Endothelial cell of umbilical vein (primary cell): ENCODE measurements around the gene ZNRD2. TPM values are rescaled to one million over a fixed set of nuclear protein-coding genes. Genes with fewer than 3 reads are reported as not detected.

Experiments
- BruUV-seq: library from RNA; stranded (reverse); fragments of 400-500 nt; replicated peaks from 2 replicates; lab custom pipeline; 2021; lab: Mats Ljungman, UMichigan
- CTCF ChIA-PET: fragments of 300-600, 350-600 bp; sonication (Branson Sonifier 250); formaldehyde crosslinking; loops from one replicate; lab custom pipeline; 2021; ENCODE audit warnings: antibody characterized with exemption, inconsistent platforms; lab: Charles Lee
- POLR2A ChIA-PET: fragments of 300-600, 350-600 bp; sonication (Branson Sonifier 250); formaldehyde crosslinking; loops from one replicate; lab custom pipeline; 2021; ENCODE audit warnings: antibody characterized with exemption, inconsistent platforms; lab: Charles Lee
- DNase-seq: peaks from one replicate; pipeline ENCODE4 v3.0.0-alpha.2; 2011; ENCODE audit warnings: low read depth, low spot score
- FAIRE-seq: peaks from 2 replicates; lab custom pipeline; 2011; peaks lifted over from hg19 to GRCh38; lab: Jason Lieb, UNC
- H2AFZ ChIP-seq: 2 replicates; pipeline ENCODE4 v1.6.0; 2012; ENCODE audit warnings: low read depth, low read length, control low read depth, inconsistent platforms
- H3K27ac ChIP-seq: 2 replicates; pipeline ENCODE4 v1.5.1; 2011; ENCODE audit warnings: low read depth, mild to moderate bottlenecking, control low read depth, low read length, moderate library complexity; ENCODE audit not compliant: insufficient read depth
- H3K27me3 ChIP-seq, 2 experiments: 2 replicates each; pipeline versions ENCODE4 v1.6.0 to v1.6.1; 2011; ENCODE audit warnings: low read length in 2 of 2, mixed read lengths in 1 of 2; ENCODE audit not compliant: control insufficient read depth in 2 of 2, insufficient read depth in 2 of 2
- H3K36me3 ChIP-seq, 2 experiments: 2 replicates in 1 of 2; 3 replicates in 1 of 2; pipeline ENCODE4 v1.5.1; 2011; ENCODE audit warnings: low read length in 2 of 2, mild to moderate bottlenecking in 1 of 2, moderate library complexity in 1 of 2; ENCODE audit not compliant: control insufficient read depth in 2 of 2, insufficient read depth in 2 of 2; ENCODE audit errors: extremely low read depth in 1 of 2
- H3K4me1 ChIP-seq: 3 replicates; pipeline ENCODE4 v1.5.1; 2011; ENCODE audit warnings: mild to moderate bottlenecking, low read length; ENCODE audit not compliant: control insufficient read depth, insufficient read depth; ENCODE audit errors: extremely low read depth
- H3K4me2 ChIP-seq: 2 replicates; pipeline ENCODE4 v1.6.1; 2011; ENCODE audit warnings: low read length, control low read depth, mixed read lengths; ENCODE audit not compliant: insufficient read depth
- H3K4me3 ChIP-seq, 3 experiments: fragments of 200-600 bp in 1 of 3; sonication (generic), shearing (Covaris generic) in 1 of 3; replicated peaks in 1 of 3; 2 replicates each; pipeline ENCODE4 v1.5.1; 2011 to 2016; ENCODE audit warnings: control low read depth in 3 of 3, low read length in 3 of 3, mild to moderate bottlenecking in 2 of 3, inconsistent platforms in 1 of 3, low read depth in 1 of 3, moderate library complexity in 1 of 3; ENCODE audit not compliant: insufficient read depth in 1 of 3
- H3K79me2 ChIP-seq: 2 replicates; pipeline ENCODE4 v1.6.0; 2012; ENCODE audit warnings: low read length, inconsistent platforms; ENCODE audit not compliant: control insufficient read depth, insufficient read depth
- H3K9ac ChIP-seq: replicated peaks from 2 replicates; pipeline ENCODE3; 2011; ENCODE audit warnings: low read length, control low read depth; ENCODE audit not compliant: insufficient read depth; ENCODE audit errors: extremely low read depth
- H3K9me1 ChIP-seq: replicated peaks from 3 replicates; pipeline ENCODE4 v1.6.0; 2011; ENCODE audit warnings: mild to moderate bottlenecking, low read length; ENCODE audit not compliant: control insufficient read depth, insufficient read depth; ENCODE audit errors: extremely low read depth
- H3K9me3 ChIP-seq: replicated peaks from 2 replicates; pipeline ENCODE4 v1.5.1; 2012; ENCODE audit warnings: low read length, inconsistent platforms; ENCODE audit not compliant: control insufficient read depth, insufficient read depth
- H4K20me1 ChIP-seq: replicated peaks from 2 replicates; pipeline ENCODE3; 2011; ENCODE audit warnings: mild to moderate bottlenecking, low read length; ENCODE audit not compliant: control insufficient read depth, insufficient read depth; ENCODE audit errors: extremely low read depth
- MYC ChIP-seq: IDR thresholded peaks from one replicate; pipeline ENCODE4 v1.6.1; 2011; ENCODE audit warnings: mild to moderate bottlenecking, low read depth, low read length
- POLR2A ChIP-seq: IDR thresholded peaks from 2 replicates; pipeline ENCODE4 v1.6.1; 2012; ENCODE audit warnings: low read depth, mild to moderate bottlenecking, control low read depth, low read length
- POLR2AphosphoS5 ChIP-seq: IDR thresholded peaks from 2 replicates; pipeline ENCODE4 v1.6.1; 2012; ENCODE audit warnings: low read depth, mild to moderate bottlenecking, control low read depth, low read length, moderate library complexity; ENCODE audit not compliant: insufficient read depth
- dilution Hi-C: fragments of 300-500 bp; cut with MboI; formaldehyde crosslinking; loops from one replicate; pipeline ENCODE4 v1.15.0; 2019; ENCODE audit warnings: low sequenced_read_pairs; ENCODE audit not compliant: extremely low pct_ligation_motif_present
- intact Hi-C: fragments of 100-400 bp; cut with micrococcal nuclease; formaldehyde crosslinking; loops from one replicate; pipeline ENCODE4 v1.10.0; 2022
- polyA plus RNA-seq, 4 experiments: library from polyadenylated mRNA; depleted of rRNA in 3 of 4; stranded (reverse) in 3 of 4; unstranded in 1 of 4; fragments of >200 nt; gene quantifications; 2 replicates each; pipeline versions ENCODE4 v1.2.1 to v1.2.3, GENCODE V29; 2011 to 2012; ENCODE audit warnings: missing spikeins in 1 of 4
- total RNA-seq: library from RNA; stranded (reverse); gene quantifications from 2 replicates; pipeline ENCODE4 v1.2.3, GENCODE V29; 2021
- TF ChIP-seq, protein P1 (sequence below): IDR thresholded peaks from 2 replicates; pipeline ENCODE4 v1.6.1; 2011; ENCODE audit not compliant: insufficient read depth, insufficient read length
- TF ChIP-seq, protein P2 (sequence below), 2 donors: IDR thresholded peaks; 1 replicate in 1 of 2; 2 replicates in 1 of 2; pipeline ENCODE4 v1.5.1; 2011; ENCODE audit warnings: low read length in 2 of 2, mild to moderate bottlenecking in 2 of 2, moderate library complexity in 2 of 2, control low read depth in 1 of 2, inconsistent platforms in 1 of 2, low read depth in 1 of 2; ENCODE audit not compliant: insufficient read depth in 1 of 2; ENCODE audit errors: extremely low read depth in 1 of 2

ZNRD2 gene
- total and polyA plus RNA-seq, 2 donors (not counting 3 experiments of a cell fraction or from before 2014, with no cell fraction given), result 40.8 to 96.7 TPM

DNA sequence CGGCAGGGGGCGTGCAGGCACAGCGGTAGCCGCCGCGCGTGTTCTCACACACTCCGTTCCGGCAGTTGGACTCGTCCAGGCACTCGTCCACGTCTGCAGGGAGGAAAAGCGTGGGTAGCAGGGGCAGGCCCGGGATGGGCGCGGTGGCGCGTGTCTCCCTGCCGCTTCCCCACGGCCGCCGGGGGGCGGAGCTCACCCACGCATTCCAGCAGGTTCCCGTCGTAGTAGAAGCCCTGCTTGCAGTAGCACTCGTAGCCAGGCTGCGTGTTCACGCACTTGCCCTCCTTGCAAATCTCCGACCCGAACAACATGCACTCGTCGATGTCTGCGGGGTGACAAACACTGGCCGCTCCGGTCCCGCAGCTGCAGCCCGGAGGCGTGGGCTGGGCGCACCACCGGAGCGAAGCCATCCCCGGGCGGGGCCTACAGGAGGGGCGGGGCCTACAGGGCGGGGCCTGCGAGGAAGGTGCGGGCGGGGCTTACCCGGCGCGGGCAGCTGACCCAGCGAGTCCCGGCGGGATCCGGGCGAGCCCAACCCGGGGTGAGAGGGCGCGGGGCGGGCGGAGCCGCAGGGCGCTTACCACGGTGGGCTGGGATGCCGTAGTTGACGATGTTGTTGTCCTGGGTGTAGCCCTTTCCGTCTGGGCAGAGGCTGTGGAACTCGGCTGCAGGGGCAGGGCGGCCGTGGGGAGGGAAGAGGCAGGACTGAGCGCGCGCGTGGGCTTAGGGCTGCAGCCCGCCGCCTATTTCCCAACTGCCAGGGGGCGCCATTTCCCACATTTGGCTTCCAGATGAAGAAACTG lies 29.8 kb upstream of the ZNRD2 start:
- H3K9ac ChIP-seq, result no peak overlapping the region

More for the DNA sequence above, 29.8 kb upstream of the ZNRD2 start:
- H4K20me1 ChIP-seq, result no peaks in the 10 kb centered on the region
- H2AFZ ChIP-seq, result peak overlapping the region; percentile 30
- H3K9me3 ChIP-seq, result no peaks in the 10 kb centered on the region
- DNase-seq (peak; percentile 90), FAIRE-seq (peak; percentile 85)
- TF ChIP-seq, protein P1, sequence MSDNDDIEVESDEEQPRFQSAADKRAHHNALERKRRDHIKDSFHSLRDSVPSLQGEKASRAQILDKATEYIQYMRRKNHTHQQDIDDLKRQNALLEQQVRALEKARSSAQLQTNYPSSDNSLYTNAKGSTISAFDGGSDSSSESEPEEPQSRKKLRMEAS, result peak; percentile 59
- TF ChIP-seq MYC, result peak; percentile 45
- TF ChIP-seq, protein P2, sequence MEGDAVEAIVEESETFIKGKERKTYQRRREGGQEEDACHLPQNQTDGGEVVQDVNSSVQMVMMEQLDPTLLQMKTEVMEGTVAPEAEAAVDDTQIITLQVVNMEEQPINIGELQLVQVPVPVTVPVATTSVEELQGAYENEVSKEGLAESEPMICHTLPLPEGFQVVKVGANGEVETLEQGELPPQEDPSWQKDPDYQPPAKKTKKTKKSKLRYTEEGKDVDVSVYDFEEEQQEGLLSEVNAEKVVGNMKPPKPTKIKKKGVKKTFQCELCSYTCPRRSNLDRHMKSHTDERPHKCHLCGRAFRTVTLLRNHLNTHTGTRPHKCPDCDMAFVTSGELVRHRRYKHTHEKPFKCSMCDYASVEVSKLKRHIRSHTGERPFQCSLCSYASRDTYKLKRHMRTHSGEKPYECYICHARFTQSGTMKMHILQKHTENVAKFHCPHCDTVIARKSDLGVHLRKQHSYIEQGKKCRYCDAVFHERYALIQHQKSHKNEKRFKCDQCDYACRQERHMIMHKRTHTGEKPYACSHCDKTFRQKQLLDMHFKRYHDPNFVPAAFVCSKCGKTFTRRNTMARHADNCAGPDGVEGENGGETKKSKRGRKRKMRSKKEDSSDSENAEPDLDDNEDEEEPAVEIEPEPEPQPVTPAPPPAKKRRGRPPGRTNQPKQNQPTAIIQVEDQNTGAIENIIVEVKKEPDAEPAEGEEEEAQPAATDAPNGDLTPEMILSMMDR (IDR thresholded peaks at IDR 0.05; ENCODE audit: extremely low read depth in 1 of 2, insufficient read depth in 1 of 2, low read depth in 1 of 2, low read length in 2 of 2), result peak; percentile 85 to 91
- TF ChIP-seq POLR2A, result no peak
- peak; percentile 33 for TF ChIP-seq POLR2AphosphoS5
- peaks cover 6% of the 10 kb centered on the region for H3K4me1 ChIP-seq
- dilution Hi-C loops, result no loop called here
- H3K4me3 ChIP-seq, result peak overlapping the region in 1 of 3 experiments; percentile 38
- no peaks in the 10 kb centered on the region for H3K9me1 ChIP-seq
- peak overlapping the region; percentile 4 for H3K4me2 ChIP-seq
- H3K27ac ChIP-seq, result no peak overlapping the region
- H3K36me3 ChIP-seq, result peaks cover 2 to 26% of the 10 kb centered on the region in 2 experiments
- CTCF ChIA-PET, result interaction anchor here (1.0 to 6.1 kb wide), 16 partner anchors 9 to 344 kb away, joined by 3 to 206 read pairs (median 10); partner anchors contain the start of genes EHBP1L1, FAM89B, KCNK7 and PCNX3
- no peaks in the 10 kb centered on the region for H3K27me3 ChIP-seq
- H3K79me2 ChIP-seq, result no peaks in the 10 kb centered on the region
- POLR2A ChIA-PET, result interaction anchor here (1.1 kb wide), 3 partner anchors 17 to 32 kb away, joined by 3 read pairs; partner anchors contain the start of gene LTBP3
- BruUV-seq, result no TSS peak
- intact Hi-C loops, result loop anchor here (1.0 kb wide), 4 partner anchors 15 to 48 kb away; partner anchors contain the start of genes FAM89B and SCYL1
